IPS-18a (cell line): ENCODE results near the gene LYVE1.

Experiments used
- H3K27ac ChIP-seq: one replicate; pipeline ENCODE4 v1.5.1; 2013; ENCODE audit warnings: low read length
- H3K27me3 ChIP-seq: one replicate; pipeline ENCODE4 v1.6.1; 2013; ENCODE audit warnings: mild to moderate bottlenecking, low read length; ENCODE audit not compliant: control insufficient read depth, insufficient read depth
- H3K36me3 ChIP-seq: one replicate; pipeline ENCODE4 v1.6.1; 2013; ENCODE audit warnings: low read depth, low read length; ENCODE audit not compliant: control insufficient read depth
- H3K4me1 ChIP-seq: one replicate; pipeline ENCODE4 v1.6.1; 2013; ENCODE audit warnings: low read depth, low read length; ENCODE audit not compliant: control insufficient read depth
- H3K4me3 ChIP-seq: one replicate; pipeline ENCODE4 v1.5.1; 2013; ENCODE audit warnings: low read length
- H3K9ac ChIP-seq: one replicate; pipeline ENCODE4 v1.6.1; 2013; ENCODE audit warnings: mild to moderate bottlenecking, low read length, moderate library complexity
- H3K9me3 ChIP-seq: one replicate; pipeline ENCODE4 v1.6.1; 2013; ENCODE audit warnings: low read depth, low read length; ENCODE audit not compliant: control insufficient read depth

LYVE1 gene

GRCh38 chr11:10572533-10572932, 4.1 kb upstream of the LYVE1 start:
- no peaks in the 10 kb centered on the region for H3K36me3 ChIP-seq
- H3K9me3 ChIP-seq: no peaks in the 10 kb centered on the region
- H3K27me3 ChIP-seq: no peaks in the 10 kb centered on the region
- no peak overlapping the region for H3K9ac ChIP-seq
- no peak overlapping the region for H3K4me3 ChIP-seq
- H3K27ac ChIP-seq: no peak overlapping the region
- H3K4me1 ChIP-seq: peaks cover 16% of the 10 kb centered on the region

GRCh38 chr11:10567446-10567845, 1.0 kb downstream of the LYVE1 start:
- H3K9me3 ChIP-seq: no peaks in the 10 kb centered on the region
- H3K4me3 ChIP-seq: no peak overlapping the region
- H3K4me1 ChIP-seq: peaks cover 16% of the 10 kb centered on the region
- no peaks in the 10 kb centered on the region for H3K27me3 ChIP-seq
- no peak overlapping the region for H3K27ac ChIP-seq
- H3K9ac ChIP-seq: no peak overlapping the region
- H3K36me3 ChIP-seq: no peaks in the 10 kb centered on the region

GRCh38 chr11:10566257-10566957, 2.1 kb downstream of the LYVE1 start:
- Histone ChIP-seq H3K4me1 (peaks cover 16% of the 10 kb centered on the region), H3K36me3 (no peaks in the 10 kb centered on the region), H3K27me3 (no peaks in the 10 kb centered on the region), H3K9me3 (no peaks in the 10 kb centered on the region), H3K4me3 (no peak overlapping the region), H3K27ac (no peak overlapping the region), H3K9ac (no peak overlapping the region)

GRCh38 chr11:10565493-10565892, 3.0 kb downstream of the LYVE1 start:
- H3K27ac ChIP-seq: no peak overlapping the region
- H3K4me3 ChIP-seq: no peak overlapping the region
- H3K9ac ChIP-seq: no peak overlapping the region
- no peaks in the 10 kb centered on the region for H3K9me3 ChIP-seq
- peaks cover 16% of the 10 kb centered on the region for H3K4me1 ChIP-seq
- H3K36me3 ChIP-seq: no peaks in the 10 kb centered on the region
- H3K27me3 ChIP-seq: no peaks in the 10 kb centered on the region

- no peak overlapping the region for H3K4me3 ChIP-seq
- H3K36me3 ChIP-seq: no peaks in the 10 kb centered on the region
- no peaks in the 10 kb centered on the region for H3K27me3 ChIP-seq
- peaks cover 13% of the 10 kb centered on the region for H3K4me1 ChIP-seq
- no peak overlapping the region for H3K27ac ChIP-seq
- H3K9ac ChIP-seq: no peak overlapping the region
- no peaks in the 10 kb centered on the region for H3K9me3 ChIP-seq
Observed at GRCh38 chr11:10564696-10565318, 3.7 kb downstream of the LYVE1 start.

GRCh38 chr11:10564030-10564429, 4.4 kb downstream of the LYVE1 start:
- Histone ChIP-seq H3K36me3 (no peaks in the 10 kb centered on the region), H3K9me3 (no peaks in the 10 kb centered on the region), H3K27ac (no peak overlapping the region), H3K4me3 (no peak overlapping the region), H3K27me3 (no peaks in the 10 kb centered on the region), H3K4me1 (peaks cover 7% of the 10 kb centered on the region), H3K9ac (no peak overlapping the region)

- H3K9ac ChIP-seq: no peak overlapping the region
- H3K4me1 ChIP-seq: no peaks in the 10 kb centered on the region
- no peak overlapping the region for H3K27ac ChIP-seq
- no peak overlapping the region for H3K4me3 ChIP-seq
- no peaks in the 10 kb centered on the region for H3K27me3 ChIP-seq
- no peaks in the 10 kb centered on the region for H3K36me3 ChIP-seq
- no peaks in the 10 kb centered on the region for H3K9me3 ChIP-seq
Observed at GRCh38 chr11:10561947-10562346, 6.5 kb downstream of the LYVE1 start.

- Histone ChIP-seq H3K36me3 (no peaks in the 10 kb centered on the region), H3K4me3 (no peak overlapping the region), H3K9me3 (no peaks in the 10 kb centered on the region), H3K27ac (no peak overlapping the region), H3K27me3 (no peaks in the 10 kb centered on the region), H3K4me1 (peaks cover 1% of the 10 kb centered on the region), H3K9ac (no peak overlapping the region)
Observed at GRCh38 chr11:10561043-10561818, 7.2 kb downstream of the LYVE1 start.

- no peak overlapping the region for H3K27ac ChIP-seq
- no peak overlapping the region for H3K4me3 ChIP-seq
- no peaks in the 10 kb centered on the region for H3K27me3 ChIP-seq
- no peaks in the 10 kb centered on the region for H3K9me3 ChIP-seq
- no peaks in the 10 kb centered on the region for H3K36me3 ChIP-seq
- peaks cover 8% of the 10 kb centered on the region for H3K4me1 ChIP-seq
- H3K9ac ChIP-seq: no peak overlapping the region
Observed at GRCh38 chr11:10558288-10558687, 10.2 kb downstream of the LYVE1 start.

- H3K9me3 ChIP-seq: no peaks in the 10 kb centered on the region
- H3K4me1 ChIP-seq: peaks cover 8% of the 10 kb centered on the region
- H3K4me3 ChIP-seq: no peak overlapping the region
- H3K27ac ChIP-seq: no peak overlapping the region
- H3K27me3 ChIP-seq: no peaks in the 10 kb centered on the region
- no peak overlapping the region for H3K9ac ChIP-seq
- H3K36me3 ChIP-seq: no peaks in the 10 kb centered on the region
Observed at GRCh38 chr11:10556590-10556989, 11.9 kb downstream of the LYVE1 start.

GRCh38 chr11:10551845-10552352, 16.6 kb downstream of the LYVE1 start:
- no peaks in the 10 kb centered on the region for H3K9me3 ChIP-seq
- no peak overlapping the region for H3K4me3 ChIP-seq
- H3K9ac ChIP-seq: no peak overlapping the region
- no peaks in the 10 kb centered on the region for H3K36me3 ChIP-seq
- no peaks in the 10 kb centered on the region for H3K27me3 ChIP-seq
- peaks cover 8% of the 10 kb centered on the region for H3K4me1 ChIP-seq
- no peak overlapping the region for H3K27ac ChIP-seq
